ENCODE results near the gene SLC9A9. TPM values are rescaled to one million over a fixed set of nuclear protein-coding genes. Genes with fewer than 3 reads are reported as not detected.

SLC9A9 gene
- total and polyA plus RNA-seq, 9 of the 15 experiments (the other 6 are each of a cell fraction or from before 2014, with no cell fraction given): 0.03 to 0.13 TPM; not detected in 7

- TF ChIP-seq ARID1B (IDR thresholded peaks at IDR 0.05) (peak; percentile 76), ZBTB33 (CRISPR knock-in tag; IDR thresholded peaks at IDR 0.05) (no peak), SMARCC2 (IDR thresholded peaks at IDR 0.05; ENCODE audit: low read depth) (no peak), ZNF133 (CRISPR knock-in tag; IDR thresholded peaks at IDR 0.05) (no peak), DPF2 (IDR thresholded peaks at IDR 0.05) (peak; percentile 52), PHB2 (IDR thresholded peaks at IDR 0.05; ENCODE audit: low read depth) (no peak), NR2C2 (CRISPR knock-in tag; IDR thresholded peaks at IDR 0.05) (no peak), NR2C2 (tag; IDR thresholded peaks at IDR 0.05) (no peak), ZZZ3 (IDR thresholded peaks at IDR 0.05) (no peak), ZNF212 (CRISPR knock-in tag; IDR thresholded peaks at IDR 0.05) (no peak), HDAC2 (IDR thresholded peaks at IDR 0.05) (peak; percentile 72; the same call in 1 of the 2 replicates), ARID3A (IDR thresholded peaks at IDR 0.05; ENCODE audit: borderline replicate concordance, low read depth, low read length) (no peak), BDP1 (IDR thresholded peaks at IDR 0.05; ENCODE audit: insufficient read depth, insufficient read length) (no peak)
- TF ChIP-seq, protein P1, sequence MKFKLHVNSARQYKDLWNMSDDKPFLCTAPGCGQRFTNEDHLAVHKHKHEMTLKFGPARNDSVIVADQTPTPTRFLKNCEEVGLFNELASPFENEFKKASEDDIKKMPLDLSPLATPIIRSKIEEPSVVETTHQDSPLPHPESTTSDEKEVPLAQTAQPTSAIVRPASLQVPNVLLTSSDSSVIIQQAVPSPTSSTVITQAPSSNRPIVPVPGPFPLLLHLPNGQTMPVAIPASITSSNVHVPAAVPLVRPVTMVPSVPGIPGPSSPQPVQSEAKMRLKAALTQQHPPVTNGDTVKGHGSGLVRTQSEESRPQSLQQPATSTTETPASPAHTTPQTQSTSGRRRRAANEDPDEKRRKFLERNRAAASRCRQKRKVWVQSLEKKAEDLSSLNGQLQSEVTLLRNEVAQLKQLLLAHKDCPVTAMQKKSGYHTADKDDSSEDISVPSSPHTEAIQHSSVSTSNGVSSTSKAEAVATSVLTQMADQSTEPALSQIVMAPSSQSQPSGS (CRISPR knock-in tag; IDR thresholded peaks at IDR 0.05): no peak
- TF ChIP-seq, protein P2, sequence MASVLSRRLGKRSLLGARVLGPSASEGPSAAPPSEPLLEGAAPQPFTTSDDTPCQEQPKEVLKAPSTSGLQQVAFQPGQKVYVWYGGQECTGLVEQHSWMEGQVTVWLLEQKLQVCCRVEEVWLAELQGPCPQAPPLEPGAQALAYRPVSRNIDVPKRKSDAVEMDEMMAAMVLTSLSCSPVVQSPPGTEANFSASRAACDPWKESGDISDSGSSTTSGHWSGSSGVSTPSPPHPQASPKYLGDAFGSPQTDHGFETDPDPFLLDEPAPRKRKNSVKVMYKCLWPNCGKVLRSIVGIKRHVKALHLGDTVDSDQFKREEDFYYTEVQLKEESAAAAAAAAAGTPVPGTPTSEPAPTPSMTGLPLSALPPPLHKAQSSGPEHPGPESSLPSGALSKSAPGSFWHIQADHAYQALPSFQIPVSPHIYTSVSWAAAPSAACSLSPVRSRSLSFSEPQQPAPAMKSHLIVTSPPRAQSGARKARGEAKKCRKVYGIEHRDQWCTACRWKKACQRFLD (CRISPR knock-in tag; IDR thresholded peaks at IDR 0.05): no peak
- TF ChIP-seq, protein P3, sequence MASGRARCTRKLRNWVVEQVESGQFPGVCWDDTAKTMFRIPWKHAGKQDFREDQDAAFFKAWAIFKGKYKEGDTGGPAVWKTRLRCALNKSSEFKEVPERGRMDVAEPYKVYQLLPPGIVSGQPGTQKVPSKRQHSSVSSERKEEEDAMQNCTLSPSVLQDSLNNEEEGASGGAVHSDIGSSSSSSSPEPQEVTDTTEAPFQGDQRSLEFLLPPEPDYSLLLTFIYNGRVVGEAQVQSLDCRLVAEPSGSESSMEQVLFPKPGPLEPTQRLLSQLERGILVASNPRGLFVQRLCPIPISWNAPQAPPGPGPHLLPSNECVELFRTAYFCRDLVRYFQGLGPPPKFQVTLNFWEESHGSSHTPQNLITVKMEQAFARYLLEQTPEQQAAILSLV (tag; IDR thresholded peaks at IDR 0.05): no peak
- TF ChIP-seq, protein P4, sequence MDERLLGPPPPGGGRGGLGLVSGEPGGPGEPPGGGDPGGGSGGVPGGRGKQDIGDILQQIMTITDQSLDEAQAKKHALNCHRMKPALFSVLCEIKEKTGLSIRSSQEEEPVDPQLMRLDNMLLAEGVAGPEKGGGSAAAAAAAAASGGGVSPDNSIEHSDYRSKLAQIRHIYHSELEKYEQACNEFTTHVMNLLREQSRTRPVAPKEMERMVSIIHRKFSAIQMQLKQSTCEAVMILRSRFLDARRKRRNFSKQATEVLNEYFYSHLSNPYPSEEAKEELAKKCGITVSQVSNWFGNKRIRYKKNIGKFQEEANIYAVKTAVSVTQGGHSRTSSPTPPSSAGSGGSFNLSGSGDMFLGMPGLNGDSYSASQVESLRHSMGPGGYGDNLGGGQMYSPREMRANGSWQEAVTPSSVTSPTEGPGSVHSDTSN (CRISPR knock-in tag; IDR thresholded peaks at IDR 0.05; ENCODE audit: low read depth): no peak
- TF ChIP-seq, protein P4 (tag; conservative IDR thresholded peaks at IDR 0.05; ENCODE audit: low read depth): no peak
- TF ChIP-seq, protein P5, sequence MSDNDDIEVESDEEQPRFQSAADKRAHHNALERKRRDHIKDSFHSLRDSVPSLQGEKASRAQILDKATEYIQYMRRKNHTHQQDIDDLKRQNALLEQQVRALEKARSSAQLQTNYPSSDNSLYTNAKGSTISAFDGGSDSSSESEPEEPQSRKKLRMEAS (CRISPR knock-in tag; IDR thresholded peaks at IDR 0.05): no peak
Observed at GRCh38 chr3:143222505-143222904, 625.8 kb downstream of the SLC9A9 start (continued).
